GM04504 (cell line): ENCODE data around the gene SLC13A5.

Experiments used
- DNase-seq: peaks from one replicate; pipeline ENCODE4 v3.0.0-alpha.2; 2012; ENCODE audit warnings: low read depth

The SLC13A5 gene

GRCh38 chr17:6638046-6638908 is 74.9 kb downstream of the SLC13A5 start:
- no peak for DNase-seq

- no peak for DNase-seq
Observed at GRCh38 chr17:6637458-6637840, 75.7 kb downstream of the SLC13A5 start.

- no peak for DNase-seq
Observed at GRCh38 chr17:6636616-6637457, 76.3 kb downstream of the SLC13A5 start.

GRCh38 chr17:6636105-6636504 is 77.1 kb downstream of the SLC13A5 start:
- no peak for DNase-seq
